ENCODE measurements around the gene MARK3.

Gene MARK3

GRCh38 chr14:103547941-103548462 lies 162.8 kb downstream of the MARK3 start:
- DNase-seq (ENCODE audit: low read depth in 3 of 3) = no peak

GRCh38 chr14:103548463-103549351 lies 163.5 kb downstream of the MARK3 start:
- no peak for DNase-seq (ENCODE audit: low read depth in 3 of 3)

- no peak for DNase-seq (ENCODE audit: low read depth in 3 of 3)
These were observed 164.4 kb downstream of the MARK3 start for GRCh38 chr14:103549361-103550311.

- no peak for DNase-seq (ENCODE audit: low read depth in 3 of 3)
These were observed 165.5 kb downstream of the MARK3 start for GRCh38 chr14:103550451-103551337.

- DNase-seq (ENCODE audit: low read depth in 3 of 3) = no peak
These were observed 166.1 kb downstream of the MARK3 start for GRCh38 chr14:103551338-103551762.

GRCh38 chr14:103552011-103552845 lies 167.0 kb downstream of the MARK3 start:
- no peak for DNase-seq (ENCODE audit: low read depth in 3 of 3)

GRCh38 chr14:103552846-103553210 lies 167.6 kb downstream of the MARK3 start:
- no peak for DNase-seq (ENCODE audit: low read depth in 3 of 3)
